HG03097 (cell line): ENCODE measurements around the gene FBXO22.
A peak's percentile ranks its signal among the peaks of the same experiment; 100 is the strongest.
"Not testable (repeated sequence)": the region's sequence is repeated elsewhere in the genome, so short reads cannot be mapped to it uniquely, and the experiment has no call there.

Experiments used
- ATAC-seq: cut with Tn5 transposase; IDR thresholded peaks from one replicate; pipeline ENCODE4 v1.9.1; 2021; ENCODE audit not compliant: unreplicated experiment, low FRiP score

Gene FBXO22

GRCh38 chr15:75903331-75904239 is at the start of gene FBXO22:
Gene FBXO22, plus strand, starts transcription at chr15:75903878. Its CDS starts 86 bp downstream, at chr15:75903964.
- ATAC-seq = peak; percentile 90

- no peak for ATAC-seq
Observed at GRCh38 chr15:75857886-75858285, 45.8 kb upstream of the FBXO22 start.

- ATAC-seq = no peak
Observed at GRCh38 chr15:75861750-75862402, 41.8 kb upstream of the FBXO22 start.

GRCh38 chr15:75862796-75863195 is 40.9 kb upstream of the FBXO22 start:
- ATAC-seq = no peak

GRCh38 chr15:75864213-75865059 is 39.2 kb upstream of the FBXO22 start:
- ATAC-seq = no peak

- ATAC-seq = not testable (repeated sequence)
Observed at GRCh38 chr15:75866045-75866444, 37.6 kb upstream of the FBXO22 start.

GRCh38 chr15:75866916-75867315 is 36.8 kb upstream of the FBXO22 start:
- ATAC-seq = no peak

GRCh38 chr15:75867449-75867848 is 36.2 kb upstream of the FBXO22 start:
- ATAC-seq = no peak

GRCh38 chr15:75868019-75868418 is 35.7 kb upstream of the FBXO22 start:
- no peak for ATAC-seq

- no peak for ATAC-seq
Observed at GRCh38 chr15:75869446-75869845, 34.2 kb upstream of the FBXO22 start.

GRCh38 chr15:75871589-75871988 is 32.1 kb upstream of the FBXO22 start:
- ATAC-seq = not testable (repeated sequence)

GRCh38 chr15:75872403-75872990 is 31.2 kb upstream of the FBXO22 start:
- no peak for ATAC-seq

- ATAC-seq = no peak
Observed at GRCh38 chr15:75884041-75884440, 19.6 kb upstream of the FBXO22 start.

- no peak for ATAC-seq
Observed at GRCh38 chr15:75887178-75887577, 16.5 kb upstream of the FBXO22 start.

- ATAC-seq = no peak
Observed at GRCh38 chr15:75891895-75892294, 11.8 kb upstream of the FBXO22 start.

- ATAC-seq = no peak
Observed at GRCh38 chr15:75895731-75896130, 7.9 kb upstream of the FBXO22 start.

GRCh38 chr15:75900577-75900976 is 3.1 kb upstream of the FBXO22 start:
- ATAC-seq = no peak

- no peak for ATAC-seq
Observed at GRCh38 chr15:75902129-75902557, 1.5 kb upstream of the FBXO22 start.

GRCh38 chr15:75905231-75905630 is 1.6 kb downstream of the FBXO22 start:
- ATAC-seq = no peak

GRCh38 chr15:75910355-75910754 is 6.7 kb downstream of the FBXO22 start:
- ATAC-seq = not testable (repeated sequence)
